Hepatocyte (in vitro differentiated cells): ENCODE measurements around the gene FBXO2. TPM values are rescaled to one million over a fixed set of nuclear protein-coding genes. Genes with fewer than 3 reads are reported as not detected.

ENCODE experiments used
- DNase-seq: peaks from one replicate; pipeline ENCODE4 v3.0.0-alpha.2; 2016; ENCODE audit warnings: low spot score
- H2AFZ ChIP-seq: fragments of 200-600 bp; sonication (generic); 2 replicates; pipeline ENCODE4 v1.6.0; 2016; ENCODE audit warnings: antibody characterized with exemption, mild to moderate bottlenecking
- H3K27ac ChIP-seq: fragments of 200-600 bp; sonication (generic); 2 replicates; pipeline ENCODE4 v1.5.1; 2016; ENCODE audit warnings: mild to moderate bottlenecking
- H3K27me3 ChIP-seq: fragments of 200-600 bp; sonication (generic); 2 replicates; pipeline ENCODE4 v1.6.1; 2016
- H3K36me3 ChIP-seq: fragments of 200-600 bp; sonication (generic); replicated peaks from 2 replicates; pipeline ENCODE4 v1.5.1; 2016; ENCODE audit warnings: low read depth; ENCODE audit not compliant: insufficient read depth
- H3K4me1 ChIP-seq: fragments of 200-600 bp; sonication (generic); 2 replicates; pipeline ENCODE4 v1.5.1; 2016; ENCODE audit warnings: mild to moderate bottlenecking, moderate library complexity; ENCODE audit not compliant: insufficient read depth
- H3K4me2 ChIP-seq: fragments of 200-600 bp; sonication (generic); 2 replicates; pipeline ENCODE4 v1.6.0; 2016
- H3K4me3 ChIP-seq: fragments of 200-600 bp; sonication (generic); 2 replicates; pipeline ENCODE4 v1.5.1; 2016; ENCODE audit warnings: mild to moderate bottlenecking
- H3K79me2 ChIP-seq: fragments of 200-600 bp; sonication (generic); 2 replicates; pipeline ENCODE4 v1.6.0; 2017; ENCODE audit warnings: mild to moderate bottlenecking
- H3K9me2 ChIP-seq: fragments of 200-600 bp; sonication (generic); replicated peaks from 2 replicates; pipeline ENCODE4 v1.6.0; 2017; ENCODE audit warnings: mild to moderate bottlenecking; ENCODE audit not compliant: insufficient read depth
- H3K9me3 ChIP-seq: fragments of 200-600 bp; sonication (generic); 2 replicates; pipeline ENCODE4 v1.5.1; 2016; ENCODE audit warnings: low read depth, mild to moderate bottlenecking
- H4K20me1 ChIP-seq: fragments of 200-600 bp; sonication (generic); 2 replicates; pipeline ENCODE4 v1.6.0; 2016; ENCODE audit warnings: mild to moderate bottlenecking; ENCODE audit not compliant: insufficient read depth, poor library complexity, severe bottlenecking
- EZH2 ChIP-seq: fragments of 200-600 bp; sonication (generic); IDR thresholded peaks from 2 replicates; pipeline ENCODE4 v1.6.1; 2016; ENCODE audit warnings: antibody characterized with exemption, mild to moderate bottlenecking, borderline replicate concordance
- EZH2phosphoT487 ChIP-seq: fragments of 200-600 bp; sonication (generic); IDR thresholded peaks from one replicate; pipeline ENCODE4 v1.6.1; 2018; ENCODE audit warnings: antibody characterized with exemption, mild to moderate bottlenecking, low read depth, moderate library complexity; ENCODE audit not compliant: unreplicated experiment, severe bottlenecking
- WGBS: methylation state at CpG from one replicate; pipeline ENCODE4 v1.1.6; 2016; ENCODE audit warnings: low lambda C conversion rate; ENCODE audit errors: missing lambda C conversion rate; 5-methylcytosine and 5-hydroxymethylcytosine counted together
- polyA plus RNA-seq: library from polyadenylated mRNA; unstranded; fragments of >200 nt; fragmentation: Nextera tagmentation; extraction: Ambion mirVana; gene quantifications from 2 replicates; pipeline ENCODE4 v1.2.1, GENCODE V29; 2016
- total RNA-seq: library from RNA; depleted of rRNA; stranded (reverse); fragments of >200 nt; gene quantifications from 2 replicates; pipeline ENCODE4 v1.2.3, GENCODE V29; 2014
- TF ChIP-seq, protein P1 (sequence below): fragments of 200-600 bp; sonication (generic); IDR thresholded peaks from 2 replicates; pipeline ENCODE4 v1.5.1; 2016; ENCODE audit warnings: antibody characterized with exemption, mild to moderate bottlenecking; ENCODE audit not compliant: poor library complexity

The FBXO2 gene
- total and polyA plus RNA-seq, 2 experiments from 2014 or later: 134 to 339 TPM

DNA sequence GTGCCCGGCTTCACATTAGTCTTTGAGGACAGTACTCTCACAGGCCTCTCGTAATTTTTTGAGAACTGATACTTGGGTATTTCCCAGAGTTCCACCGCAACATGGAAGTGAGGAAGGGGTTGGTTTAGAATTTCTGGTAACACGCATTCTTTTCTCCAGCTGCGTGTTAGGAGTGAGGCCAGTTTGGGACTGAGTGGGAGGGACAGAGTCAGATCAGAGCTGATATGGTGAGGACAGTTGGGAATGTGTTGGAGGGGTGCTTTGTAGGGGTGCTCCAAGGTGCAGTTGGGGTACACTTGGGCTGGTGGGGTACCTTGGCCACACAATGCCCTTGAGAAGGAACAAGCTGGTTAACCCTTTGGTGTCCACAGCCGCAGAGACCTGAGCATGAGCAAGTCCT, 16.5 kb upstream of the FBXO2 start:
- no peak for TF ChIP-seq EZH2
- TF ChIP-seq, protein P1, sequence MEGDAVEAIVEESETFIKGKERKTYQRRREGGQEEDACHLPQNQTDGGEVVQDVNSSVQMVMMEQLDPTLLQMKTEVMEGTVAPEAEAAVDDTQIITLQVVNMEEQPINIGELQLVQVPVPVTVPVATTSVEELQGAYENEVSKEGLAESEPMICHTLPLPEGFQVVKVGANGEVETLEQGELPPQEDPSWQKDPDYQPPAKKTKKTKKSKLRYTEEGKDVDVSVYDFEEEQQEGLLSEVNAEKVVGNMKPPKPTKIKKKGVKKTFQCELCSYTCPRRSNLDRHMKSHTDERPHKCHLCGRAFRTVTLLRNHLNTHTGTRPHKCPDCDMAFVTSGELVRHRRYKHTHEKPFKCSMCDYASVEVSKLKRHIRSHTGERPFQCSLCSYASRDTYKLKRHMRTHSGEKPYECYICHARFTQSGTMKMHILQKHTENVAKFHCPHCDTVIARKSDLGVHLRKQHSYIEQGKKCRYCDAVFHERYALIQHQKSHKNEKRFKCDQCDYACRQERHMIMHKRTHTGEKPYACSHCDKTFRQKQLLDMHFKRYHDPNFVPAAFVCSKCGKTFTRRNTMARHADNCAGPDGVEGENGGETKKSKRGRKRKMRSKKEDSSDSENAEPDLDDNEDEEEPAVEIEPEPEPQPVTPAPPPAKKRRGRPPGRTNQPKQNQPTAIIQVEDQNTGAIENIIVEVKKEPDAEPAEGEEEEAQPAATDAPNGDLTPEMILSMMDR: no peak
- TF ChIP-seq EZH2phosphoT487: no peak
- Histone ChIP-seq H3K79me2 (no peaks in the 10 kb centered on the region), H3K4me3 (no peak overlapping the region), H3K9me3 (no peaks in the 10 kb centered on the region), H2AFZ (no peak overlapping the region), H3K27me3 (no peaks in the 10 kb centered on the region), H3K9me2 (no peaks in the 10 kb centered on the region), H3K4me2 (no peak overlapping the region), H3K36me3 (no peaks in the 10 kb centered on the region), H4K20me1 (no peaks in the 10 kb centered on the region), H3K4me1 (peaks cover 6% of the 10 kb centered on the region), H3K27ac (peak overlapping the region; percentile 86)
- 79% methylated on average over 6 of the region's 6 CpGs for whole genome bisulfite sequencing
- no peak for DNase-seq

DNA sequence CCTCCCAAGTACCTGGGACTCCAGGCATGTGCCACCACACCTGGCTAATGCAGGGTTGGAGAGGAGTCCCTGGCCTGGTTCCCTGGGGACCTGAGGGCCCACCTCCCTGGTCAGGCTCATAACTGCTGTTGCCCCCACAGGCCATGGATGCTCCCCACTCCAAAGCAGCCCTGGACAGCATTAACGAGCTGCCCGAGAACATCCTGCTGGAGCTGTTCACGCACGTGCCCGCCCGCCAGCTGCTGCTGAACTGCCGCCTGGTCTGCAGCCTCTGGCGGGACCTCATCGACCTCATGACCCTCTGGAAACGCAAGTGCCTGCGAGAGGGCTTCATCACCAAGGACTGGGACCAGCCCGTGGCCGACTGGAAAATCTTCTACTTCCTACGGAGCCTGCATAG, 14.3 kb upstream of the FBXO2 start:
- Histone ChIP-seq H3K4me1 (peaks cover 6% of the 10 kb centered on the region), H3K4me3 (no peak overlapping the region), H4K20me1 (no peaks in the 10 kb centered on the region), H3K4me2 (no peak overlapping the region), H3K36me3 (no peaks in the 10 kb centered on the region), H3K9me3 (no peaks in the 10 kb centered on the region), H3K9me2 (no peaks in the 10 kb centered on the region), H2AFZ (no peak overlapping the region), H3K27me3 (no peaks in the 10 kb centered on the region), H3K27ac (no peak overlapping the region), H3K79me2 (no peaks in the 10 kb centered on the region)
- no peak for DNase-seq
- TF ChIP-seq EZH2 (no peak), EZH2phosphoT487 (no peak)
- TF ChIP-seq, protein P1: no peak
- WGBS: 76% methylated on average over 14 of the region's 14 CpGs

DNA sequence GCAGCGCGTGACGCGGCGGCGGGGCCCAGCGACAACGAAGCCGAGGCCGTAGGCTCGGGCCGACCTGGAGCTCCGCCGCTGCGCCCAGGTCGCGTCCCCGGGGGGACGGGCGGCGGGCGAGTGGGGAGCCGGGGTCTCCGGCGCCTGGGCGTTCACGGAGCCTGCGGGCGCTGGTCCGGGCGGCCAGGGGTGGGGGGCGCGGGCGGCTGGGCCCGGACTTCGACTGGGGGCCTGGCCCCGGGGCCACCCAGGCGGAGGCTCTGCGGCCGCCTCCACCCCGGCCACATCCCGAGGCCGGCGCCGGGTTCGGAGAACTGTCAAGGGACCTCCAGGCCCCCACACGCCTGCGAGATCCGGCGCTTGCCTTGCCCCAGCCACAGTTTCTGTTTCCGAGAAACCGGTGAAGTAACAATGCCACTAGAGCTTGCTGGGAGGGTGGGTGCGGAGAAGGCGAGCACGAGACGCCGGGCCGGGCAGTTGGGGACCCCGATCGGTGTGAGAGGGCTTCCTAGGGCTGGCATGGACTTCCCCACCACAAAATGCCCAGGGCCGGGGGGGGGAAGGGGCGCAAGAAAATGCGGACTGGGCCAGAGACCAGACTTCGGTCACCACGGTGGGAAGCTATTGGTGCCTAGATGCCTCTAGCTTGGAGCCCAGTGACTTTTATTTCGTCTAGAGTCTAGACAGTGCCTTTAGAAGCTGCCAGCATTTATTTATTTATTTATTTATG, 10.3 kb upstream of the FBXO2 start:
- Histone ChIP-seq H3K4me1 (no peaks in the 10 kb centered on the region), H4K20me1 (no peaks in the 10 kb centered on the region), H3K9me2 (no peaks in the 10 kb centered on the region), H3K79me2 (no peaks in the 10 kb centered on the region), H3K27me3 (no peaks in the 10 kb centered on the region), H3K36me3 (no peaks in the 10 kb centered on the region), H2AFZ (peak overlapping the region; percentile 98), H3K27ac (peak overlapping the region; percentile 89), H3K4me3 (peak overlapping the region; percentile 85), H3K4me2 (peak overlapping the region; percentile 97), H3K9me3 (no peaks in the 10 kb centered on the region)
- 6% methylated on average over 25 of the region's 66 CpGs for whole genome bisulfite sequencing
- DNase-seq: peak; percentile 61
- TF ChIP-seq, protein P1: no peak
- no peak for TF ChIP-seq EZH2phosphoT487
- TF ChIP-seq EZH2: no peak
